GM15510 (cell line): ENCODE measurements around the gene TEX35.

ENCODE experiments used
- POLR2A ChIP-seq: IDR thresholded peaks from 3 replicates; pipeline ENCODE4 v1.6.1; 2011; ENCODE audit warnings: borderline replicate concordance; ENCODE audit not compliant: insufficient read length; ENCODE audit errors: extremely low read depth

TEX35 gene

DNA sequence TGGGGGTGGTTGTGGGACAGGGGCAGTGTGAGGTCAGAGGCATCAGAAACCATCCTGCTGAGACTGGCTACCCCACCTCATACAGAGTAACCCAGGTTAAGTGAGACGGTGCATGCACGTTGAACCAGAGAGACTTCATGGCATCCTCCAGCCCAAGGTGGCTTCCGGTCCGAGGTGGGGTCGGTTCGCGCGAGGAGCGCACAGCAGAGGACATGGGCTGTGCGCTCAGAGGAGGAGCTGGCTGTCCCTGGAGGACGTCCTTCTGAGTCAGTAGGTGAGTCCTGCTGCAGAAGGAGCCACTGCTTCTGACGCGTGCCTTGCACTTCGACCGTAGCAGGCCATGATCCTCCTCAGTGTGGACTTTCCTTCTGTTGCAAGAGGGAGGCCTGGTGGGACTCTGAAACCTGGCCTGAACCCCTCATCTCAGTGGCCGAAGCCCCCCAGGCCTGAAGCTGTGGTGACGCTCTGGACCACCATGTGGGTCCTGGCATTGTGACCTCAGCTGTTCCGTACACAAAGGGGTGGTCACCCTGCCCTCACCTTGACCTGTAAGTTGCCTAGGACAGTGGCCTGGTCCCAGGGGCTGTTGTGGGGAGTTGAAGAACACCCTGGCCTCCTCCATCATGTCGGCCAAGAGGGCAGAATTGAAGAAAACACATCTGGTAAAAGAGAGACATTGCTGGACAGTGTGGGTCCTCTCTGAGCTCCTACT, at the start of gene TEX35:
Gene TEX35, plus strand, starts transcription at position 544 of the 712 bp plus-strand sequence. Its CDS starts 80 bp downstream, at position 624.
- no peak for TF ChIP-seq POLR2A

DNA sequence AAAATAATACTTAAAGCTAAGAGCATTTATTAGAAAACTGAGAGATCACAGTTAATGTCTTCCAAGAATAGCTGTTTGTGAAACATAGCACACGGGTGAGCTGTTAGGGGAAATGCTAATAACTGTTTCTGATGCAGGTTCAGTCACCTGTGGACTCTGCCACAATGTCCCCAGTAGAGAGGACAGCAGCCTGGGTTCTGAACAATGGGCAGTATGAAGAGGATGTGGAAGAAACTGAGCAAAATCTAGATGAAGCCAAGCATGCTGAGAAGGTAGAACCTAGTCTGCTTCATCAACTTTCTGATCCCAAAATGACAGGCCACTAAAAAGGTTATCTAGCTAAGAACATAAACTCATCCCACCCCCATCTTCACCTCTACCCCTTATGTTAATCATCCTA, 48.8 kb upstream of the TEX35 start:
- no peak for TF ChIP-seq POLR2A

DNA sequence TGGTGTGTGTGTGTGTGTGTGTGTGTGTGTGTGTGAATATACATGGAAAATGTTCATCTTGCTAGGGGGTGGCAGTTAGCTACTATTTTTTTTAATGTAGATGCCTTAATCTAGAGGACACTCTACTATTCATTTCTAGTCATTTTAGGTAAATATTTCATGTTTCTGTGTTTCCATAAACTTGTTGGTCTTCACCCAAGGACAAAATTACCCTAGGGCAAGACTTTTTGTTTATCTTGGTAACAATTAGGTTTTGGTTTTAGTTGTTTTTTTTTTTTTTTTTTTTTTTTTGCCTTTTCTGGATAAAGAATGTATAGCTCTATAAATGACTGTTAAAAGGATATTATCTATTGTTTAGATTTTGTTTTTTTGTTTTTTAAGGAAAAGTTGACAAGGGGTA, 48.3 kb upstream of the TEX35 start:
- no peak for TF ChIP-seq POLR2A

DNA sequence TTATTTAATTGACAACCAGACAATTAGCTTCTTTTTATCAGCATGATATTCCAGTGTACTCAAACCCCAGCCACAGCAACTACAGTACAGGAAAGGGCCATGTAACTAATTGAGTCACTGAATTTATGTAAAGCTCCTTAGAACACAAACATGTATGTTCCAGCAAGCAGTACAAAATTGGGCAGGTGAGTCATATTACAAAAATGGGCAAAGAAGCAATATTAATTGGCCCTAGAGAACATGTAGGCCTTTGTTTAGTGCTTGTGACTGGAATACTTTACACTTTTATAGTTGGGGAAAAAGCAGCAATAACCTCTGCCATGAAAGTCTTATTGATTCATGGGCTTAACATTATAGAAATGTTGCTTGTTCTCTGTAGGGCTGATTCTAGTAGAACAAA, 47.9 kb upstream of the TEX35 start:
- no peak for TF ChIP-seq POLR2A

DNA sequence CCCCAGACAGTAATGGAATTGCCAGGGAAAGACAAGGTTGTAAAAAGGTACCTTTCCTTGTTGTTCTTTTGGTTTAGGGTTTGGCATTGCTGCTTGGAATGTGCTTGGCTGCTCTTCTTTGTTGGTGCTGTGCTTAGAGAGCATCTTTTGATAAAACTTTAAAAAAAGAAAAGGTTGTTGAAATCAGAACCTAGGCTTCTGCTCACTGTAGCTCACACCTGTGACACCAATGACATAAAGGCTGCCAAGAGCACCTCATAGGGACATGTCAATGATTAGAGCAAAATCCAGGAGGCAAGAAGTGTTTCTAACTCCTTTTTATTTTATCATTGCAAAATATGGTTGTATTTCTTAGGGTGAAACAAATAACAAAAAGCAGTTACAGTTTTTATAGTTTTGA, 45.1 kb upstream of the TEX35 start:
- no peak for TF ChIP-seq POLR2A

DNA sequence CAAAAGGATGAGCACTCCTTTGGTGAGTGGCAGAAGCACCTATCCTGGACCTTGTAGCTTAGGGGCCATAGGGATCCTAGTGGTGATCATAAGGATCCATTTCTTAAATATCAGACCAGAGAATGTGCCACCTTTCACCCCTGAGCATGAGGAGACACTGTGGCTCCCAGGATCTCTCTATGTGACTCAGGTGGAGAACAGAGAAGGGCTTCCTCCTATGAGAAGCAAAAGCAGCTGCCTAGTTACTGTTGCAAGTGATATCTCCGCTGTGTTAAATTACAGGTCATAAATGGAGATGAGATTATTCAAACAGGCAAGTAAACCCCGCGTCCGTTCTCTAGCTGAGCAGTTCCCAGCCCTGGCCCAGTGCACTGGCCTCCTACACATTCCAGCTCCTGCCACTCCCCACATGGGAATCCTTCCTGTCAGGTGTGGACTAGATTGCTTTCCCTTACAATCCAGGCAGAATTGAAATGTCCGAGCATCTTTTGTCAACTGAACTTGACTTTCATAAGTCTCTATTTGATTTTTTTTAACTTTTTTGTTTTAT, 42.4 kb upstream of the TEX35 start:
- no peak for TF ChIP-seq POLR2A

DNA sequence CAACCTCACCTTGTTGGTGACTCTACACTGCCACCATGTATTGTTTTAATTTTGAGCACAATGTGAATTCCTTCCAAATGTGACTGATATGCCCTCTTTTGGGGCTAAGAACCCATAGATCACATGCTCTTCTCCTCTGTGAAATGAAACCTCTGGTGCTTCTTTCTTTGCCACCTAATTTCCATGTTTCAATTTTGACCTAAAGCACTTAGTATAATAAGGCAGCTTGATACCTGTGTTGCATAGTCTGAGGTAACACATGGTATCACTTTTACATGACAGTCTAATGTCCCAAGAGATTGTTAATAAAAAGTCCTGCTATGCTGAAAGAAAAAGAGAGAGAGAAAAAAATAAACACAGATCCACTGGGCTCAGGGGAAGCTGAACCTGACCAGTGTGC, 40.4 kb upstream of the TEX35 start:
- TF ChIP-seq POLR2A: no peak

DNA sequence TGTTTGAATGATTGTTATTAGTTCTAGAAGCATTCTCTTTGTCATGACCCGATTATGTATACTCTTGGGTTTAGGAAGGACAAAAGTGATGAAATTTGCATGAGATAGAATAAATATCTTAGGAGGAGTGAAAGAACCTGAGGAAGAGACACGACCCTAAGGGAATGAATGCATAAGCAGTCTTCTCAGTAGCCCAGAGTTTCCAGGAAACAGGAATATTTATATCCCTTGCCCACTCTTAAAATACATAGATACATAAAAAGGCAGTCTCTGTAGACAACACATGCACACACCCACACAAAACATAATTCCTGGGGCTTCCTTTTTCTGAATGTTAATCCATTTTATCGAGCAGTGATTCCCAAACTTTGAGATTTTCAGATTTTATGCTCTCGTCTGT, 35.5 kb upstream of the TEX35 start:
- no peak for TF ChIP-seq POLR2A

DNA sequence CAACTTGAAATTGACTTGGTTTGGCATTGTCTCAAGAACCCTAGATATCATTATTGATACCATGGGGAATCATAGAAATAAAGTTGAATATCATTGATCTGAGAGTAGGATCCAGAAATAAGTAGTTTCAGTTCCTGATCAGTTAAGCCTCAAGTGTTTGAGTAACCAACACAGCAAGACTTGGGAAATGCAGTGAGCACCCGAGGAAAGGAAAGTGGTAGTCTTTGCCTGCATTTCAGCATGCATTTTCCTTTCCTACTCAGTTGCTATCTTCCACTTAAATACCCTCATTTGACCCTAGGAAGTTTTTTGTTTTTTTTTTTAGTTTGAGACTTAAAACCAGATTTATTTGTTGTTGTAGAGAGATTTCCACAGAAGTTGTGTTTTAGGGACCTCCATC, 35.1 kb upstream of the TEX35 start:
- TF ChIP-seq POLR2A: no peak

DNA sequence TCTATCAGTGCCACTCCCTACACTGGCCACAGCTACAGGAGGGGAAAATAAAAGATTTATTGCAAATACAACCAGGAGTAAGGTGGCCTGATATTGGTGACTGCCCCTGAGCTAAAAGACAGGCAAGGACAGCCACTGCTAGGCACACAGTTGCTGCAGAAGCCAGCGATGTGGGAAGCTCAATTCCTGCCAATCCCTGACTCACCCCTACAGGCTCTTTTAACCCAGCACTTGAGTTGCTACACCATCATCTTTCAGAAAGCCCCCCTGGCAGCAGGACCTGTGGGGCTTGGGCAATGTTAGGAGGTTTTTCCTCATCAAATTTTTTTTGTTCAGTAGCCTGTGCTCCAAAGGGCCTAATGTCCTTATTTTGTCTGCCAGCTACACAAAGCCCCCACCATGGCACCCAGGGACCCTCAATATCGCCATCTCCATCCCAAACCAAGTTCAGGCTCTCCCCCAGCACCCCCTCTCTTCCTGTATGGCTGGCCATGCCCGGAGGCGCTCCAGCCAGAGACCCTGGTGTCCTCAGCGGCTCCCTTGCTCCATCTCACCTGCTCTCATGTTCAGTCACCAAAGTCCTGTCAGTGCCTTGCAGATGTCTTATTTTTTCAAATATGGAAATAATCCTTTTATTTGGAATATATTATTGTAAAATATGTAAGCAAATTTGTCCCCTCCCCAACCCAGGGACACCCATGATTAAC, 29.5 kb upstream of the TEX35 start:
- TF ChIP-seq POLR2A: no peak

DNA sequence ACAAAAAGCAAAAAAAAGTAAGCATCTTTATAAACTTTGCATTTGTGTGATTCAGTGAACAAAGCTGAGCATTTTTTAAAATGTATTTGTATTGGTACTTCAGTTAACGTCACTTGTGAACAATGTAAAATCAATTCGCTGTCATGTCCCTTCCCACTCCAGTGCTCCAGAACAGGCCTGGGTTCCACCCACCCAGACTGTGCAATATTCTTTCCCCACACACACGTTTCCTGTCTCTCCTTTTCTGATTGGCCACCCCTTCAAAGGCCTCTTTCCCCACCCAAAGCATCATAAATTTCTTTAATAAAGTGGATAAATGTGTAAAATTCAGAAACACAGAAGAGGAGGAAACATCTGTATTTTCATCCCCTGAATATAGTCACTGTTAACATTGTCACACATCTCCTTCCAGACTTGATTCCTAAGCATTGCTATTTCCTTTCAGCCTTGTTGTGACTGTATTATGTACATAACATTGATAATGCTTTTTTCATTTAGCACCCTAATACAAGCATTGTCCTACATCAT, 28.1 kb upstream of the TEX35 start:
- no peak for TF ChIP-seq POLR2A

DNA sequence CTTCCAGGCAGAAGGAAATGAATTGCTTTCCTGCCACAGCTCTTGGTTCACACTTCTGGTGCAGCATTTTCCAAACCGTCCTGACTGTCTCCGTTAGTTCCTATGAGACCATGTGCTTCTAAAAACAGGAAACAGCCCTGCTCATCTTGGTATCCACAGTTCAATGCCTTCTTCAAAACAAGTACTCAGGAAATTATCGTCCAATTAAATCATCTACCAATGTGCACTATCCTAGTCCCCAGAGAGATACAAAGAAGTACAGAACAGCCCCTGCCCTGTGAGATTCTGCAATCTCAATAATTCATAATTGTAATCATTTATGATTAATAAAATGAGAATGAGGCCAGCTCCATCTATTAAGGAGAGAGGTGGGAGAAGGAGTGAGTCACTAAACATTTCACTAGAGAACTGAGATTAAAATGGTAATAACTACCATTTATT, 27.3 kb upstream of the TEX35 start:
- no peak for TF ChIP-seq POLR2A

DNA sequence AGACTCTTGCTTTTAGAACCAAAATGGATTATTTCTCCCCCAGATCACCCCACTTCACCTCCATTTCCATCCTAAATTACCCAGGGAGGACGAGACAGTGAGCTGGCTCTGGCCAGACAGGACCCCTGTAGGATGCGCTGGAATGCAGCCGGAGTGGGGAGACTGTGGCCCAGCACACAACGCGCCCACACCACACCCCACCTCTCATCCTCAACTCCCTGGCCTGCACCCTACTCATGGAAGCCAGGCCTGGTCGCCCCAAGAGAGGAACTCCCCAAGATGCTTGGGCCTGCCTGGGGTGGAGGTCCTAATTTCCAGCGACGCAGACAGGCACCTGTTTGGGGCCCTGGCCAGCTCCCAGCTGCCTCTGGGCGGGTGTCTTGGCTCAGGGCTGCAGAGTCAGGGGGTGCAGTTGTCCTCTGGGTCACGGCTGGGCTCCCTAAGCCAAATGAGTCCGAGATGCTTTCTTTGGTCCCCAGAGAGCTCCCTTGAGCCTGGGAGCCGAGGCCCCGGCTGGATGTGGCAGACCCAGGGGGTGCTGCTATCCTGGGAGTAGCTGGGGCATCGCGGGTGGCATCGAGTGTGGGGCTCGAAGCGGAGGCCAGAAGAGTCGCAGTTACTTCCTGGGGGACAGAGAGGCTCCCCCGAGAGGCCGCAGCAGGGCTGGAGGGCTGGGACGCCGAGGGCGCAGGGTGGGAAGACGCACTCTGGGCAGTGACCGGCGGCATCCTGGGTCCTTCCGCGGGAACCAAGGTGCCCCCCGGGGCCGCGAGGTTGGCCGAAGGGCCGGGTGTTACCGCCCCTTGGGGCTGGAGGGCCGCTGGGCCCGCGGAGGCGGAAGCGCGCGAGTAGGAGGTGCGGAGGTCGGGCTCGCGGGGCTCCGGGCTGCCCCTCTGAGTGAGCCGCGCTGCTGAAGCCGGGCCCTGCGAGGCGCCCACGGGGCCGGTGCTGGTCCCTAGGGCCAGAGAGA, 26.5 kb upstream of the TEX35 start:
- no peak for TF ChIP-seq POLR2A

DNA sequence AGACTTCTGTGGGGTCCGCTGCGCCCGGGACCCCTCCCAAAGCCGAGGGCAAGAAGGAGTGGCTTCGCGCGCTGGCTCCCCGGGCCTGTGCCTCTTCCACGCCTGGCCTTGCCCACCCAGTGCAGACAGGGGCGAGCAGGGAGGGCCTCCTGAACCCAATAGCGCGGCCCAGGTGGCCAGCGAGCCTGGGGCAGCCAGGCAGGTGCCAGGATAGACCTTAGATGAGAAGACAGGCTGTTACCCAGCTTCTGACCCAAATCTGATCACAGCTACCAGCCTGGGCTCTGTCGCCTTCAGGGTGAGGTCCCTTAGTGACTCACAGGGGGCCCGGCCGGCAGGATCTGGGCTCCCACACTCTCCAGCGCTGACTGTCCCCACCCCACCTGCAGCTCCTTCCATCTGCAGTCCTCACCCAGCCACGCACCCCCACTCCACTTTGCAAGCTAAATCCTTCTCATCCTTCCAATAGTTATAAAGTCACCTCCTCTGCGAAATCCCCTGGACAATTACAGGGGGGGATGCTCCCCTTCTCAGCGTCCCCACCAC, 25.8 kb upstream of the TEX35 start:
- TF ChIP-seq POLR2A: no peak
